ENCODE measurements around the gene TIA1.
A peak's percentile ranks its signal among the peaks of the same experiment; 100 is the strongest.

TIA1 gene

GRCh38 chr2:70203086-70203485 lies 45.3 kb downstream of the TIA1 start:
- Histone ChIP-seq H3K27ac (ENCODE audit: insufficient read depth in 1 of 2, low read depth in 1 of 2, low read length in 2 of 2, poor library complexity in 1 of 2, severe bottlenecking in 2 of 2) (no peak overlapping the region), H3K27me3 (replicated peaks in 2 of 5; ENCODE audit: control insufficient read depth in 4 of 5, insufficient read depth in 5 of 5, low read length in 4 of 5) (no peaks in the 10 kb centered on the region), H3K4me3 (ENCODE audit: control insufficient read depth in 1 of 7, extremely low read depth in 1 of 7, insufficient read depth in 4 of 7, low read depth in 2 of 7, low read length in 6 of 7) (no peak overlapping the region), H3K4me1 (ENCODE audit: control extremely low read depth in 1 of 4, control insufficient read depth in 4 of 4, insufficient read depth in 4 of 4, low read length in 3 of 4) (no peaks in the 10 kb centered on the region), H3K36me3 (ENCODE audit: control insufficient read depth in 4 of 4, insufficient read depth in 4 of 4, low read length in 3 of 4) (peaks cover 0 to 3% (median under 1%) of the 10 kb centered on the region in 4 experiments), H3K9me3 (ENCODE audit: control extremely low read depth in 1 of 5, control insufficient read depth in 4 of 5, insufficient read depth in 2 of 5, low read depth in 1 of 5, low read length in 4 of 5) (no peaks in the 10 kb centered on the region)
- 97% methylated on average over 5 of the region's 5 CpGs for WGBS (ENCODE audit: insufficient coverage)
- CTCF ChIA-PET = interaction anchor here (1.5 kb wide), 1 partner anchor 10 kb away, joined by 3 read pairs; no protein-coding TSS in a partner anchor
- DNase-seq = no peak
- POLR2A ChIA-PET = no interaction called here

DNA sequence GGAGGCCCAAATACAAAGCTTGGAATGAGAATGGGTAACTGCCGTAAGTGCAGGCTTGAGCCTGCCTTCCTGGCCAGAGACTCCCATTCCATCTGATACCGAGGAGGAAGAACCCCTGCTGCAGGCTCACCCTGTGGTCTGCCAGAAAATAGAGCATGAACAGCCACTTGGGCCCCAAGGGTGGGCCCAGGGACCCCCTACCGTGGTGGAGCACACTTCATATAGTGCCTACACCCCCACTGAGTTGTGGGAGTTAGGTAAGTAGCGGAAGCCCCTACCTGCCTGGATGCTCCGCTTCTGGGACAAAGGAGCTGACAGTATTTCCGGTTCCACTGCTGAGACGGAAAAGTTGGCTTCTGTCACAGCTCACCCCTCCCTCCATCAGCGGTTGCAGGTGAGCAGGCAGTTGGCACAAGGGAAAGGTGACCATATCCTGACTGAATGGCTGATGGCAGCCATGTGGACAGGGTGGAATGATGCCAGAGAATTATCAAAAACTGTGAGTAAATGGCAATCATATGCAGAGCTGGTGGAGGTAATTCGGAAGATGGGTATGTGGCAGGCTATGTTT lies 46.1 kb downstream of the TIA1 start:
- Histone ChIP-seq H3K36me3 (ENCODE audit: control insufficient read depth in 4 of 4, insufficient read depth in 4 of 4, low read length in 3 of 4) (no peaks in the 10 kb centered on the region), H3K9me3 (ENCODE audit: control extremely low read depth in 1 of 5, control insufficient read depth in 4 of 5, insufficient read depth in 2 of 5, low read depth in 1 of 5, low read length in 4 of 5) (no peaks in the 10 kb centered on the region), H3K4me3 (ENCODE audit: control insufficient read depth in 1 of 7, extremely low read depth in 1 of 7, insufficient read depth in 4 of 7, low read depth in 2 of 7, low read length in 6 of 7) (no peak overlapping the region), H3K27ac (ENCODE audit: insufficient read depth in 1 of 2, low read depth in 1 of 2, low read length in 2 of 2, poor library complexity in 1 of 2, severe bottlenecking in 2 of 2) (no peak overlapping the region), H3K27me3 (replicated peaks in 2 of 5; ENCODE audit: control insufficient read depth in 4 of 5, insufficient read depth in 5 of 5, low read length in 4 of 5) (no peaks in the 10 kb centered on the region), H3K4me1 (ENCODE audit: control extremely low read depth in 1 of 4, control insufficient read depth in 4 of 4, insufficient read depth in 4 of 4, low read length in 3 of 4) (no peaks in the 10 kb centered on the region)
- WGBS (ENCODE audit: insufficient coverage) = 92% methylated on average over 7 of the region's 9 CpGs
- no peak for DNase-seq
- ChIA-PET CTCF (interaction anchor here (1.0 to 1.5 kb wide), 3 partner anchors 8 to 12 kb away, joined by 3 to 4 read pairs (median 3); partner anchors contain the start of gene C2orf42), POLR2A (no interaction called here)

GRCh38 chr2:70201831-70202230 lies 46.6 kb downstream of the TIA1 start:
- DNase-seq = no peak
- no peaks in the 10 kb centered on the region for H3K27me3 ChIP-seq (replicated peaks in 2 of 5; ENCODE audit: control insufficient read depth in 4 of 5, insufficient read depth in 5 of 5, low read length in 4 of 5)
- ChIA-PET CTCF (interaction anchor here (1.0 to 1.3 kb wide), 2 partner anchors 9 to 11 kb away, joined by 3 to 4 read pairs; partner anchors contain the start of gene C2orf42), POLR2A (no interaction called here)
- 100% methylated on average over 5 of the region's 6 CpGs for WGBS (ENCODE audit: insufficient coverage)
- H3K4me3 ChIP-seq (ENCODE audit: control insufficient read depth in 1 of 7, extremely low read depth in 1 of 7, insufficient read depth in 4 of 7, low read depth in 2 of 7, low read length in 6 of 7) = no peak overlapping the region
- H3K36me3 ChIP-seq (ENCODE audit: control insufficient read depth in 4 of 4, insufficient read depth in 4 of 4, low read length in 3 of 4) = no peaks in the 10 kb centered on the region
- H3K4me1 ChIP-seq (ENCODE audit: control extremely low read depth in 1 of 4, control insufficient read depth in 4 of 4, insufficient read depth in 4 of 4, low read length in 3 of 4) = no peaks in the 10 kb centered on the region
- no peaks in the 10 kb centered on the region for H3K9me3 ChIP-seq (ENCODE audit: control extremely low read depth in 1 of 5, control insufficient read depth in 4 of 5, insufficient read depth in 2 of 5, low read depth in 1 of 5, low read length in 4 of 5)
- no peak overlapping the region for H3K27ac ChIP-seq (ENCODE audit: insufficient read depth in 1 of 2, low read depth in 1 of 2, low read length in 2 of 2, poor library complexity in 1 of 2, severe bottlenecking in 2 of 2)

DNA sequence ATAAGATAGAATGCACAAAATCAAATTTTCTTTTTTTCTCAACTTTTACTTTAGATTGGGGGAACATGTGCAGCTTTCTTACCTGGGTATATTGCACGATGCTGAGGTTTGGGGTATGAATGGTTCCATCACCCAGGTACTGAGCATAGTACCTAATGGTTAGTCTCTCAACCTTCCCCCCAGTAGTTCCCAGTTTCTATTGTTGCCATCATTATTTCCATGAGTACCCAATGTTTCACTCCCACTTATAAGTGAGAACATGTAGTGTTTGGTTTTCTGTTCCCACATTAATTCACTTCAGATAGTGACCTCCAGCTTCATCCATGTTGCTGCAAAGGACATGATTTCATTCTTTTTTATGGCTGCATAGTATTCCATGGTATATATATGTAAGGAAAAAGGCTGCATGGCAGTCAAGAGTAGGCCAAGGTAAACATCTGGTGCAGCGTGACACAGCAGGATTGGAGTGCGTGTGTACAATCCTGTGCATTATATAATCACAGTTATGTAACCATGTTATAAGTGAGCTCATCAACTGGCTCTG lies 47.1 kb downstream of the TIA1 start:
- ChIA-PET CTCF (interaction anchor here (1.0 to 1.3 kb wide), 2 partner anchors 10 to 11 kb away, joined by 3 to 4 read pairs; partner anchors contain the start of gene C2orf42), POLR2A (no interaction called here)
- no CpG with 5 or more reads among the region's 3 CpGs for WGBS (ENCODE audit: insufficient coverage)

GRCh38 chr2:70199320-70199864 lies 49.0 kb downstream of the TIA1 start:
- DNase-seq = no peak
- Histone ChIP-seq H3K9me3 (ENCODE audit: control extremely low read depth in 1 of 5, control insufficient read depth in 4 of 5, insufficient read depth in 2 of 5, low read depth in 1 of 5, low read length in 4 of 5) (no peaks in the 10 kb centered on the region), H3K4me3 (ENCODE audit: control insufficient read depth in 1 of 7, extremely low read depth in 1 of 7, insufficient read depth in 4 of 7, low read depth in 2 of 7, low read length in 6 of 7) (no peak overlapping the region), H3K27me3 (replicated peaks in 2 of 5; ENCODE audit: control insufficient read depth in 4 of 5, insufficient read depth in 5 of 5, low read length in 4 of 5) (no peaks in the 10 kb centered on the region), H3K36me3 (ENCODE audit: control insufficient read depth in 4 of 4, insufficient read depth in 4 of 4, low read length in 3 of 4) (no peaks in the 10 kb centered on the region), H3K4me1 (ENCODE audit: control extremely low read depth in 1 of 4, control insufficient read depth in 4 of 4, insufficient read depth in 4 of 4, low read length in 3 of 4) (no peaks in the 10 kb centered on the region), H3K27ac (ENCODE audit: insufficient read depth in 1 of 2, low read depth in 1 of 2, low read length in 2 of 2, poor library complexity in 1 of 2, severe bottlenecking in 2 of 2) (no peak overlapping the region)
- CTCF ChIA-PET = interaction anchor here (0.6 kb wide), 1 partner anchor 19 kb away, joined by 3 read pairs; no protein-coding TSS in a partner anchor
- WGBS (ENCODE audit: insufficient coverage) = 93% methylated on average over 3 of the region's 4 CpGs
- POLR2A ChIA-PET = no interaction called here

More for the DNA sequence above, 47.1 kb downstream of the TIA1 start:
- DNase-seq = no peak
- Histone ChIP-seq H3K27ac (ENCODE audit: insufficient read depth in 1 of 2, low read depth in 1 of 2, low read length in 2 of 2, poor library complexity in 1 of 2, severe bottlenecking in 2 of 2) (no peak overlapping the region), H3K27me3 (replicated peaks in 2 of 5; ENCODE audit: control insufficient read depth in 4 of 5, insufficient read depth in 5 of 5, low read length in 4 of 5) (no peaks in the 10 kb centered on the region), H3K4me3 (ENCODE audit: control insufficient read depth in 1 of 7, extremely low read depth in 1 of 7, insufficient read depth in 4 of 7, low read depth in 2 of 7, low read length in 6 of 7) (no peak overlapping the region), H3K36me3 (ENCODE audit: control insufficient read depth in 4 of 4, insufficient read depth in 4 of 4, low read length in 3 of 4) (no peaks in the 10 kb centered on the region), H3K9me3 (ENCODE audit: control extremely low read depth in 1 of 5, control insufficient read depth in 4 of 5, insufficient read depth in 2 of 5, low read depth in 1 of 5, low read length in 4 of 5) (no peaks in the 10 kb centered on the region), H3K4me1 (ENCODE audit: control extremely low read depth in 1 of 4, control insufficient read depth in 4 of 4, insufficient read depth in 4 of 4, low read length in 3 of 4) (no peaks in the 10 kb centered on the region)

GRCh38 chr2:70192516-70192915 lies 55.9 kb downstream of the TIA1 start:
- no peak overlapping the region for H3K4me3 ChIP-seq (ENCODE audit: control insufficient read depth in 1 of 7, extremely low read depth in 1 of 7, insufficient read depth in 4 of 7, low read depth in 2 of 7, low read length in 6 of 7)
- no peak overlapping the region for H3K27ac ChIP-seq (ENCODE audit: insufficient read depth in 1 of 2, low read depth in 1 of 2, low read length in 2 of 2, poor library complexity in 1 of 2, severe bottlenecking in 2 of 2)
- H3K36me3 ChIP-seq (ENCODE audit: control insufficient read depth in 4 of 4, insufficient read depth in 4 of 4, low read length in 3 of 4) = no peaks in the 10 kb centered on the region
- WGBS (ENCODE audit: insufficient coverage) = 100% methylated on average over 3 of the region's 5 CpGs
- CTCF ChIA-PET = interaction anchor here (1.1 kb wide), 1 partner anchor 11 kb away, joined by 3 read pairs; no protein-coding TSS in a partner anchor
- no peak for DNase-seq
- no peaks in the 10 kb centered on the region for H3K27me3 ChIP-seq (replicated peaks in 2 of 5; ENCODE audit: control insufficient read depth in 4 of 5, insufficient read depth in 5 of 5, low read length in 4 of 5)
- H3K9me3 ChIP-seq (ENCODE audit: control extremely low read depth in 1 of 5, control insufficient read depth in 4 of 5, insufficient read depth in 2 of 5, low read depth in 1 of 5, low read length in 4 of 5) = no peaks in the 10 kb centered on the region
- peaks cover 0 to 9% (median 3%) of the 10 kb centered on the region in 4 experiments for H3K4me1 ChIP-seq (ENCODE audit: control extremely low read depth in 1 of 4, control insufficient read depth in 4 of 4, insufficient read depth in 4 of 4, low read length in 3 of 4)
- POLR2A ChIA-PET = no interaction called here

- Histone ChIP-seq H3K27me3 (replicated peaks in 2 of 5; ENCODE audit: control insufficient read depth in 4 of 5, insufficient read depth in 5 of 5, low read length in 4 of 5) (no peaks in the 10 kb centered on the region), H3K36me3 (ENCODE audit: control insufficient read depth in 4 of 4, insufficient read depth in 4 of 4, low read length in 3 of 4) (no peaks in the 10 kb centered on the region), H3K27ac (ENCODE audit: insufficient read depth in 1 of 2, low read depth in 1 of 2, low read length in 2 of 2, poor library complexity in 1 of 2, severe bottlenecking in 2 of 2) (peak overlapping the region in 1 of 2 experiments; percentile 87), H3K4me1 (ENCODE audit: control extremely low read depth in 1 of 4, control insufficient read depth in 4 of 4, insufficient read depth in 4 of 4, low read length in 3 of 4) (peaks cover 0 to 9% (median 3%) of the 10 kb centered on the region in 4 experiments), H3K9me3 (ENCODE audit: control extremely low read depth in 1 of 5, control insufficient read depth in 4 of 5, insufficient read depth in 2 of 5, low read depth in 1 of 5, low read length in 4 of 5) (no peaks in the 10 kb centered on the region), H3K4me3 (ENCODE audit: control insufficient read depth in 1 of 7, extremely low read depth in 1 of 7, insufficient read depth in 4 of 7, low read depth in 2 of 7, low read length in 6 of 7) (peak overlapping the region in 4 of 7 experiments; percentile 52 to 90 (median 78))
- DNase-seq = no peak
- POLR2A ChIA-PET = interaction anchor here (1.0 to 1.6 kb wide), 3 partner anchors 10 to 102 kb away, joined by 3 to 5 read pairs (median 3); partner anchors contain the start of genes PCYOX1 and SNRPG
- CTCF ChIA-PET = interaction anchor here (0.9 to 1.1 kb wide), 4 partner anchors 10 to 280 kb away, joined by 3 to 5 read pairs (median 4); partner anchors contain the start of gene MXD1
- 91% methylated on average over 11 of the region's 13 CpGs for WGBS (ENCODE audit: insufficient coverage)
Measured at GRCh38 chr2:70191244-70191735, 57.1 kb downstream of the TIA1 start.
